A172 (cell line): ENCODE results near the gene TIGD2. TPM values are rescaled to one million over a fixed set of nuclear protein-coding genes. Genes with fewer than 3 reads are reported as not detected.

Experiments used
- DNase-seq: peaks from one replicate; pipeline ENCODE4 v3.0.0-alpha.2; 2015; ENCODE audit warnings: low spot score
- total RNA-seq: library from RNA; depleted of rRNA; stranded (reverse); fragments of >200 nt; shearing (Covaris generic); gene quantifications from 2 replicates; pipeline ENCODE4 v1.2.3, GENCODE V29; 2014; rRNA removed

The TIGD2 gene
- 10.2 and 16.6 TPM in 2 replicates for total RNA-seq

GRCh38 chr4:89110986-89111832 lies at the start of gene TIGD2:
Gene TIGD2 (plus strand): TSS chr4:89111533. CDS start chr4:89112975, 1,442 bp downstream.
- peak; percentile 61 for DNase-seq

- DNase-seq = no peak
These were observed 46.5 kb upstream of the TIGD2 start for GRCh38 chr4:89064848-89065247.

GRCh38 chr4:89067417-89067816 lies 43.9 kb upstream of the TIGD2 start:
- no peak for DNase-seq

GRCh38 chr4:89069481-89069880 lies 41.9 kb upstream of the TIGD2 start:
- DNase-seq = no peak

- DNase-seq = no peak
These were observed 41.3 kb upstream of the TIGD2 start for GRCh38 chr4:89070041-89070440.

GRCh38 chr4:89071311-89071710 lies 40.0 kb upstream of the TIGD2 start:
- no peak for DNase-seq

GRCh38 chr4:89072921-89073320 lies 38.4 kb upstream of the TIGD2 start:
- DNase-seq = no peak

GRCh38 chr4:89077761-89078160 lies 33.6 kb upstream of the TIGD2 start:
- no peak for DNase-seq

- DNase-seq = no peak
These were observed 33.0 kb upstream of the TIGD2 start for GRCh38 chr4:89078300-89078699.

GRCh38 chr4:89099034-89099433 lies 12.3 kb upstream of the TIGD2 start:
- DNase-seq = no peak

- DNase-seq = no peak
These were observed 11.9 kb upstream of the TIGD2 start for GRCh38 chr4:89099471-89099870.

GRCh38 chr4:89100853-89101252 lies 10.5 kb upstream of the TIGD2 start:
- no peak for DNase-seq

- DNase-seq = peak; percentile 42
These were observed 9.8 kb upstream of the TIGD2 start for GRCh38 chr4:89101256-89102161.

GRCh38 chr4:89105726-89106125 lies 5.6 kb upstream of the TIGD2 start:
- no peak for DNase-seq

- no peak for DNase-seq
These were observed 3.2 kb upstream of the TIGD2 start for GRCh38 chr4:89108091-89108490.

GRCh38 chr4:89109841-89110540 lies 1.3 kb upstream of the TIGD2 start:
- no peak for DNase-seq

- no peak for DNase-seq
These were observed 770 bp upstream of the TIGD2 start for GRCh38 chr4:89110541-89110985.

GRCh38 chr4:89111833-89112563 lies 665 bp downstream of the TIGD2 start:
- peak; percentile 38 for DNase-seq

GRCh38 chr4:89113415-89113814 lies 2.1 kb downstream of the TIGD2 start:
- DNase-seq = no peak

GRCh38 chr4:89114100-89114499 lies 2.8 kb downstream of the TIGD2 start:
- DNase-seq = no peak

GRCh38 chr4:89117115-89117514 lies 5.8 kb downstream of the TIGD2 start:
- no peak for DNase-seq
